LNCaP clone FGC (cell line): Measurements from ENCODE around the gene PLEKHG5.
A peak's percentile ranks its signal among the peaks of the same experiment; 100 is the strongest.

ENCODE experiments used
- DNase-seq: peaks from one replicate; pipeline ENCODE4 v3.0.0-alpha.2; 2011; ENCODE audit warnings: low read depth
- H3K4me3 ChIP-seq: 2 replicates; pipeline ENCODE4 v1.5.1; 2011; ENCODE audit warnings: mild to moderate bottlenecking, low read depth, low read length, control low read depth
- CTCF ChIP-seq: IDR thresholded peaks from 2 replicates; pipeline ENCODE4 v1.5.1; 2012; ENCODE audit warnings: mild to moderate bottlenecking; ENCODE audit not compliant: control insufficient read depth, insufficient read depth; ENCODE audit errors: extremely low read depth

The PLEKHG5 gene

GRCh38 chr1:6502000-6502891 lies 10.8 kb upstream of the PLEKHG5 start:
- no peak for TF ChIP-seq CTCF
- H3K4me3 ChIP-seq: no peak overlapping the region
- DNase-seq: no peak

GRCh38 chr1:6501279-6501813 lies 9.9 kb upstream of the PLEKHG5 start:
- DNase-seq: no peak
- H3K4me3 ChIP-seq: no peak overlapping the region
- TF ChIP-seq CTCF: no peak

- TF ChIP-seq CTCF: no peak
- DNase-seq: no peak
Observed at GRCh38 chr1:6500544-6501278, 9.2 kb upstream of the PLEKHG5 start.

GRCh38 chr1:6499296-6499695 lies 7.8 kb upstream of the PLEKHG5 start:
- TF ChIP-seq CTCF: no peak
- no peak for DNase-seq

More at GRCh38 chr1:6500544-6501278, 9.2 kb upstream of the PLEKHG5 start:
- no peak overlapping the region for H3K4me3 ChIP-seq

GRCh38 chr1:6498576-6499111 lies 7.2 kb upstream of the PLEKHG5 start:
- no peak overlapping the region for H3K4me3 ChIP-seq
- TF ChIP-seq CTCF: no peak
- DNase-seq: no peak

More at GRCh38 chr1:6499296-6499695, 7.8 kb upstream of the PLEKHG5 start:
- H3K4me3 ChIP-seq: no peak overlapping the region

GRCh38 chr1:6497867-6498575 lies 6.6 kb upstream of the PLEKHG5 start:
- H3K4me3 ChIP-seq: peak overlapping the region; percentile 54
- no peak for DNase-seq
- no peak for TF ChIP-seq CTCF
